NB4 (cell line): Measurements from ENCODE around the gene EEPD1.
"Not testable (repeated sequence)": the region's sequence is repeated elsewhere in the genome, so short reads cannot be mapped to it uniquely, and the experiment has no call there.

Source experiments
- DNase-seq: peaks from one replicate; pipeline ENCODE4 v3.0.0; 2010; ENCODE audit warnings: low read depth
- H3K4me3 ChIP-seq: one replicate; pipeline ENCODE4 v1.5.1; 2011; ENCODE audit warnings: mild to moderate bottlenecking, low read depth, low read length, moderate library complexity
- MYC ChIP-seq: IDR thresholded peaks from 2 replicates; pipeline ENCODE4 v1.6.1; 2011; ENCODE audit warnings: low read depth, low read length
- POLR2A ChIP-seq: IDR thresholded peaks from 2 replicates; pipeline ENCODE4 v1.6.1; 2011; ENCODE audit warnings: mild to moderate bottlenecking; ENCODE audit not compliant: insufficient read length; ENCODE audit errors: extremely low read depth
- TF ChIP-seq, protein P1 (sequence below): IDR thresholded peaks from one replicate; pipeline ENCODE4 v1.5.1; 2012; ENCODE audit warnings: low read depth, low read length
- TF ChIP-seq, protein P2 (sequence below): IDR thresholded peaks from 2 replicates; pipeline ENCODE4 v1.6.1; 2011; ENCODE audit warnings: low read depth, low read length

The EEPD1 gene

DNA sequence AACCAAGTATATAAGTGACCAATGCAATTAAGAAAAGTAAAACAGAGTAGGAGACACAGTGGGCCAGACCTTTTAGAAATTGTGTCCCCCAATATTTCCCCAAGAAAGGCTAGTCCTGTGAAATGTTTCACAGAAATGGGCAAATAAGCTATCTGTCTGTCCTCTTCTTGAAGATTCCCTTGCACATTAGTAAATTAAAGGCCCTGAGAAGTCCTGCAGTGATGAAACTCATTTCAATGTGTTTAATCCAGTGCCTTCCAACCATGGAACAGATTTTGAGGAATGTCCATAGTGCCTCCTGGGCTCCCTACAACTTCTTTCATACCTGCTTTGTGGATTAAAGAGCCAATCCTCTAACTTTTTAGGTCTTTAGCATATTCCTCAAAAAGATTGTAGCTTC is 11.2 kb upstream of the EEPD1 start:
- no peak overlapping the region for H3K4me3 ChIP-seq
- TF ChIP-seq MYC (no peak), POLR2A (no peak)
- TF ChIP-seq, protein P1, sequence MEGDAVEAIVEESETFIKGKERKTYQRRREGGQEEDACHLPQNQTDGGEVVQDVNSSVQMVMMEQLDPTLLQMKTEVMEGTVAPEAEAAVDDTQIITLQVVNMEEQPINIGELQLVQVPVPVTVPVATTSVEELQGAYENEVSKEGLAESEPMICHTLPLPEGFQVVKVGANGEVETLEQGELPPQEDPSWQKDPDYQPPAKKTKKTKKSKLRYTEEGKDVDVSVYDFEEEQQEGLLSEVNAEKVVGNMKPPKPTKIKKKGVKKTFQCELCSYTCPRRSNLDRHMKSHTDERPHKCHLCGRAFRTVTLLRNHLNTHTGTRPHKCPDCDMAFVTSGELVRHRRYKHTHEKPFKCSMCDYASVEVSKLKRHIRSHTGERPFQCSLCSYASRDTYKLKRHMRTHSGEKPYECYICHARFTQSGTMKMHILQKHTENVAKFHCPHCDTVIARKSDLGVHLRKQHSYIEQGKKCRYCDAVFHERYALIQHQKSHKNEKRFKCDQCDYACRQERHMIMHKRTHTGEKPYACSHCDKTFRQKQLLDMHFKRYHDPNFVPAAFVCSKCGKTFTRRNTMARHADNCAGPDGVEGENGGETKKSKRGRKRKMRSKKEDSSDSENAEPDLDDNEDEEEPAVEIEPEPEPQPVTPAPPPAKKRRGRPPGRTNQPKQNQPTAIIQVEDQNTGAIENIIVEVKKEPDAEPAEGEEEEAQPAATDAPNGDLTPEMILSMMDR, result no peak
- no peak for DNase-seq

DNA sequence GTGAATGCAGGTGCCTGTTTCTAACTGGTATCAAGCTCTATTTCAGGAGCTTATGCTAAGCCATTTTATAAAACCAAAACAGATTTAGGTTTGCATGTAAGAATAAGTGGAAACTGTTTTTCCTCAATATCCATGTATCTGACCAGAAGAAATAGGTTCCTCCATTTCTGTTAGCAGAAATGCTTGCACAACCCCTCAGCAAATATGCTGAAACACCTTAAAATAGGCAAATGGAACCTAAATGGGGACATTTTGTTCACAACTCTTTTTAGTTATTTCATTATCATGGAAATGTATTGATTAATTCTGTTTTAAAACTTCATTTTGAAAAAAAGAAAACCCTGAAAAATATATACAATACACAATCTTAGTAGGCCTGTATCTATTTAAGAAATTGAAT is 8.9 kb upstream of the EEPD1 start:
- DNase-seq, result no peak
- TF ChIP-seq, protein P1, result no peak
- TF ChIP-seq POLR2A (no peak), MYC (no peak)
- TF ChIP-seq, protein P2, sequence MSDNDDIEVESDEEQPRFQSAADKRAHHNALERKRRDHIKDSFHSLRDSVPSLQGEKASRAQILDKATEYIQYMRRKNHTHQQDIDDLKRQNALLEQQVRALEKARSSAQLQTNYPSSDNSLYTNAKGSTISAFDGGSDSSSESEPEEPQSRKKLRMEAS, result no peak
- no peak overlapping the region for H3K4me3 ChIP-seq

DNA sequence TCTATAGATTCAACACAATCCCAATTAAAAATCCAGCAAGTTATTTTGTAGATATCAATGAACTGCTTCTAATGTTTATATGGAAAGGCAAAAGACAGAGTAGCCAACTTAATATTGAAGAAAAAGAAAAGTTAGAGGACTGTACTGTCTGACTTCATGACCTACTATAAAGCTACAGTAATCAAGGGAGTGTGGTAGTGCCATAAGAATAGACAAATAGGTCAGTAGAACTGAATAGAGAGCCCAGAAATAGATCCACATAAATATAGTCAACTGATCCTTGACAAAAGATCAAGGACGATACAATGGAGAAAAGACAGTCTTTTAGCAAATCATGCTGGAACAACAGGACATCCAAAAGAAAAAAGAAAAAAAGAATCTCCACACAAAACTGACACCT is 7.4 kb upstream of the EEPD1 start:
- no peak for TF ChIP-seq POLR2A
- TF ChIP-seq MYC, result no peak
- TF ChIP-seq, protein P1, result no peak
- TF ChIP-seq, protein P2, result no peak
- DNase-seq, result no peak
- no peak overlapping the region for H3K4me3 ChIP-seq

DNA sequence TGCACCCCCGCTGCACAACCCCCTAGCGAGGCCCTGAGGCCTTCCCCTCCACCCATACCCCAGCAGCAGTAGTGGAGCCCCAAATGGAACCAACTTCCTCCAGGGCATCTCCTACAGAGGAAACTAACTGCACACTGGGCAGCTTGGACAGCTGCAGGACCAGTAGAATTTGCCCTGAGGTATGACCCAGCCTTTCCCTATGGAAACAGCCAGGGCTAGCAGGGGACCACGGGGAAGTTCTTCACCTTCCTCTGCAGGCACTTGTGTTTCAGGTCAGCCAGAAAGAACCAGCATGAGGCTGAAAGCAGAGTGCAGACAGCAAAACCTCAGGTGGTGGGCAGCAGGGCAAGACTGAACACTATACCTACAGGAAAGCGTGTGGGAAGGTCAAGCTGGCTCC is 5.7 kb upstream of the EEPD1 start:
- TF ChIP-seq POLR2A (no peak), MYC (no peak)
- TF ChIP-seq, protein P2, result no peak
- no peak for DNase-seq
- H3K4me3 ChIP-seq, result no peak overlapping the region

DNA sequence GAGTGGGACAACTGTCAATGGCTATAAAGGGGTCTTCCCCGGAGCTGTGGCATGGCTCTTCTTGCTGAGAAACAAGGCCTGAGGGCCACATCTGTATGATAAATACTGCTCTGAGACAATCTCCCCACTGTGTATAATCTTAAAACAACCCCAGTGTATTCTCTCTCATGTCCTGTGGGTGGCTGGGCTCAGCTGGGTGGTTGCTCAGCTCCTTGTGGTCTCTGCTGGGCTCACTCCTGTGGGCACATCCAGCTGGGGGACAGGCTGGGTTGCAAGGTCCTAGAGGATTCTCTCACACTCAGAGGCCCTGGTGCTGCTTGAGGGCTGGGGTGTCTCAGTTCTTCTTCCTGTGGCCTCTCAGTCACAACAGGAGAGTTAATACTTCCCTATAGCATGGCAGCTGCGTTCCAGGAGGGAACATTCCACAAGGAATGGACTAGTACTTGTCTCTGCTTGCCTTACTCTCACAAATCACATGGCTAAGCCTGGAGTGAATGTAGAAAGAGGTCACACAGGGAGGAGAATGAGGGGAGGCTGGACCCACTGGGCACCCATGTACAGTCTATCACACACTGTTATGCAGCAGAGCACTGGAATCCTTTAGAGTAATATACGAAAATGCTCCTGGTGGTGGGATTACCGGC is 4.5 kb upstream of the EEPD1 start:
- no peak overlapping the region for H3K4me3 ChIP-seq
- DNase-seq, result no peak
- TF ChIP-seq MYC, result no peak
- no peak for TF ChIP-seq POLR2A
- TF ChIP-seq, protein P2, result no peak

DNA sequence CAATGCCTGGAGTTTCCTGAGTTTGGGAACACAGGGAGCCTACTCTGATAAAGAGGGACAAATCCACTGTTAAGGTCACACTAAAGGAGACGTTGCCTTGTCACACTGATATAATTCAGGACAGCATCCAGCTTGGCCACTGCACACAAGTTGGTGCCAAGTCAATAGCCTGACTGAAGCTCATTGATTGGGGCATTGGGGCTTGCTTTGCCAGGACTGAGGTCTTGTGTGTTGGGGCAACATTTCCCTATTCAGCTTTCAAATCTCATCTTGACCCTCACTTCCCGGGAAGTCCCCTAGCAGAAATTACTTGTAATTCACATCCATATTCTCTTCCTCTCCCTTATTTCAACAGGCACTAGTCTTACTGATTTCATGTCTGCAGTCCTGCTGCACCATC is 3.8 kb upstream of the EEPD1 start:
- H3K4me3 ChIP-seq, DNase-seq: not testable (repeated sequence)

DNA sequence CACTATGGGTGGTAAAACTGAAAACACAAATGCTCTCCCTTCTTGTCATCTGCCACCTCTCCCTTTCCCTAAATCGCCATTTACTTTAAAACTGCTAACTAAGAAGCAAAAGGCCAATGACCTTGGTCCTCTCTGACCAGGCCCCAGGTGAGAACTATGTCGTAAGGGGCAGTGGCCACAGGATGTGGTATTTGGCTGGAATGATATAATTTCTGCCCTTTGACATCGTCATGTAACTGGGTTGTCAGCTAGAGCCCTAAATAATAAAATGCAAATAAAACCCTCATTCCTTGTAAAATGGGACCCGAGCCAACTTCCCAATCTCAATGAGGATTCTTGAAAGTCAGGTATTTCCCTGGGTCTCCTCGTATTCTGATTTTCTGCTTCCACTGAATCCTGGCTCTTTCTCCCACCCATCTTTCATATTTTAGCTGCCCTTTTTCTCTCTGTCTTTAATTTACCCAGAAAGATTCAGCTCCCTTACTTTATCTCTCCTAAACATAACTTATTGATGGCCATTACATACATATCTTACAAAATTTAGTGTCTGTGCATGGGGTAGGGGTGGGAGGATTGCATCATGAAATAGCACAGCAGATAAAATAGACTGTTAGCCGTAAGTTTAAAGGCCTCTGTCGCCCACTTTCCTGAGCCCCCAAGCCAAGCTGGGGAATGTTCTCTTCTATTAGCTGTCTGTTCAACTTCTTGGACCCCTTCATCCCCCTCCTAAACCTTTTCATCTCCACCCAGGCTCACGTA is 3.2 kb upstream of the EEPD1 start:
- DNase-seq, result no peak
- TF ChIP-seq, protein P2, result no peak
- no peak for TF ChIP-seq POLR2A
- no peak for TF ChIP-seq MYC
- TF ChIP-seq, protein P1, result no peak

More for the DNA sequence above, 3.2 kb upstream of the EEPD1 start:
- no peak overlapping the region for H3K4me3 ChIP-seq
